BLaER1 treated with 17β-estradiol and CSF1 and Interleukin-3, amounts not matched to agents 10 nM and 100 nM (cell line): Measurements from ENCODE around the gene VARS2.

ENCODE experiments used
- H3K27ac ChIP-seq, 11 experiments: shearing (Covaris generic); formaldehyde crosslinking; 2 replicates each; pipeline ENCODE4 v1.8.1; 2022
- H3K27me3 ChIP-seq, 11 experiments: shearing (Covaris generic); formaldehyde crosslinking; 2 replicates each; pipeline ENCODE4 v1.8.1; 2022
- H3K36me3 ChIP-seq, 11 experiments: shearing (Covaris generic); formaldehyde crosslinking; 2 replicates each; pipeline ENCODE4 v1.8.1; 2022
- H3K4me1 ChIP-seq, 10 experiments: shearing (Covaris generic); formaldehyde crosslinking; 2 replicates each; pipeline ENCODE4 v1.8.1; 2022
- H3K4me2 ChIP-seq, 11 experiments: shearing (Covaris generic); formaldehyde crosslinking; 2 replicates each; pipeline ENCODE4 v1.8.1; 2022
- H3K4me3 ChIP-seq, 10 experiments: shearing (Covaris generic); formaldehyde crosslinking; 2 replicates each; pipeline ENCODE4 v1.8.1; 2022
- H3K9ac ChIP-seq, 11 experiments: shearing (Covaris generic); formaldehyde crosslinking; 2 replicates each; pipeline ENCODE4 v1.8.1; 2022
- H3K9me3 ChIP-seq, 11 experiments: shearing (Covaris generic); formaldehyde crosslinking; replicated peaks in 1 of 11; 2 replicates each; pipeline ENCODE4 v1.8.1; 2022
- H4K20me1 ChIP-seq, 11 experiments: shearing (Covaris generic); formaldehyde crosslinking; 2 replicates each; pipeline ENCODE4 v1.8.1; 2022
- Cebpa-rat ChIP-seq, 11 experiments: shearing (Covaris generic); IDR thresholded peaks; 2 replicates each; pipeline ENCODE4 v1.8.1; 2022

The VARS2 gene

GRCh38 chr6:30887901-30888815, 25.9 kb upstream of the VARS2 start:
- peak overlapping the region in 9 of 11 experiments; percentile 3 to 51 (median 17); a peak in 12 of 22 replicates for H3K4me2 ChIP-seq
- H4K20me1 ChIP-seq, result peaks cover 0 to 32% (median 13%) of the 10 kb centered on the region in 11 experiments; a peak in 9 of 22 replicates
- H3K4me3 ChIP-seq, result no peak overlapping the region
- peak overlapping the region in 1 of 11 experiments; percentile 26; a peak in 2 of 22 replicates for H3K9ac ChIP-seq
- H3K27ac ChIP-seq, result no peak overlapping the region
- no peak for TF ChIP-seq Cebpa-rat (IDR thresholded peaks at IDR 0.05)
- H3K4me1 ChIP-seq, result peaks cover 30 to 69% (median 60%) of the 10 kb centered on the region in 10 experiments
- no peaks in the 10 kb centered on the region for H3K27me3 ChIP-seq
- peaks cover 31 to 47% (median 44%) of the 10 kb centered on the region in 11 experiments; a peak in 20 of 22 replicates for H3K36me3 ChIP-seq
- no peaks in the 10 kb centered on the region for H3K9me3 ChIP-seq

- Histone ChIP-seq H3K4me1 (peaks cover 23 to 61% (median 52%) of the 10 kb centered on the region in 10 experiments), H3K27ac (no peak overlapping the region), H4K20me1 (peaks cover 0 to 32% (median 13%) of the 10 kb centered on the region in 11 experiments; a peak in 9 of 22 replicates), H3K9me3 (no peaks in the 10 kb centered on the region), H3K4me2 (peak overlapping the region in 6 of 11 experiments; percentile 2 to 24 (median 16); a peak in 4 of 22 replicates), H3K4me3 (no peak overlapping the region), H3K27me3 (no peaks in the 10 kb centered on the region), H3K9ac (peak overlapping the region in 1 of 11 experiments; percentile 26; a peak in 1 of 22 replicates), H3K36me3 (peaks cover 36 to 55% (median 51%) of the 10 kb centered on the region in 11 experiments; a peak in 20 of 22 replicates)
- no peak for TF ChIP-seq Cebpa-rat (IDR thresholded peaks at IDR 0.05)
These were observed 25.1 kb upstream of the VARS2 start for GRCh38 chr6:30888816-30889495.

GRCh38 chr6:30889496-30889885, 24.5 kb upstream of the VARS2 start:
- Histone ChIP-seq H3K4me3 (no peak overlapping the region), H3K9ac (no peak overlapping the region), H3K36me3 (peaks cover 36 to 60% (median 56%) of the 10 kb centered on the region in 11 experiments; a peak in 21 of 22 replicates), H3K27me3 (no peaks in the 10 kb centered on the region), H3K27ac (no peak overlapping the region), H3K4me1 (peaks cover 23 to 61% (median 50%) of the 10 kb centered on the region in 10 experiments), H3K4me2 (peak overlapping the region in 3 of 11 experiments; percentile 7 to 31 (median 28); a peak in 2 of 22 replicates), H4K20me1 (peaks cover 0 to 32% (median 13%) of the 10 kb centered on the region in 11 experiments; a peak in 9 of 22 replicates), H3K9me3 (no peaks in the 10 kb centered on the region)
- TF ChIP-seq Cebpa-rat (IDR thresholded peaks at IDR 0.05), result no peak

- peaks cover 0 to 30% (median 12%) of the 10 kb centered on the region in 11 experiments; a peak in 9 of 22 replicates for H4K20me1 ChIP-seq
- no peak for TF ChIP-seq Cebpa-rat (IDR thresholded peaks at IDR 0.05)
- peak overlapping the region in 1 of 11 experiments; percentile 14; a peak in 2 of 22 replicates for H3K9ac ChIP-seq
These were observed 24.0 kb upstream of the VARS2 start for GRCh38 chr6:30889921-30890645.

GRCh38 chr6:30890646-30891449, 23.2 kb upstream of the VARS2 start:
- Histone ChIP-seq H3K9ac (peak overlapping the region in 1 of 11 experiments; percentile 14; a peak in 1 of 22 replicates), H3K4me2 (peak overlapping the region in 4 of 11 experiments; percentile 4 to 31 (median 18); a peak in 4 of 22 replicates), H3K27ac (peak overlapping the region in 2 of 11 experiments; percentile 3 to 25; a peak in 3 of 22 replicates), H3K4me3 (no peak overlapping the region), H3K27me3 (no peaks in the 10 kb centered on the region), H4K20me1 (peaks cover 0 to 26% (median 6%) of the 10 kb centered on the region in 11 experiments; a peak in 9 of 22 replicates), H3K9me3 (no peaks in the 10 kb centered on the region), H3K36me3 (peaks cover 36 to 74% (median 69%) of the 10 kb centered on the region in 11 experiments; a peak in 21 of 22 replicates), H3K4me1 (peaks cover 12 to 56% (median 42%) of the 10 kb centered on the region in 10 experiments)
- no peak for TF ChIP-seq Cebpa-rat (IDR thresholded peaks at IDR 0.05)

More at GRCh38 chr6:30889921-30890645, 24.0 kb upstream of the VARS2 start:
- H3K4me2 ChIP-seq, result peak overlapping the region in 5 of 11 experiments; percentile 4 to 31 (median 7); a peak in 5 of 22 replicates
- H3K4me3 ChIP-seq, result no peak overlapping the region
- no peaks in the 10 kb centered on the region for H3K9me3 ChIP-seq
- H3K36me3 ChIP-seq, result peaks cover 36 to 66% (median 62%) of the 10 kb centered on the region in 11 experiments; a peak in 21 of 22 replicates
- peak overlapping the region in 2 of 11 experiments; percentile 3 to 25; a peak in 3 of 22 replicates for H3K27ac ChIP-seq
- no peaks in the 10 kb centered on the region for H3K27me3 ChIP-seq
- H3K4me1 ChIP-seq, result peaks cover 19 to 57% (median 46%) of the 10 kb centered on the region in 10 experiments

GRCh38 chr6:30891450-30891723, 22.7 kb upstream of the VARS2 start:
- Histone ChIP-seq H3K4me1 (peaks cover 6 to 53% (median 36%) of the 10 kb centered on the region in 10 experiments), H3K27ac (no peak overlapping the region), H3K4me3 (no peak overlapping the region), H3K9ac (no peak overlapping the region), H3K27me3 (no peaks in the 10 kb centered on the region), H4K20me1 (peaks cover 0 to 21% (median 3%) of the 10 kb centered on the region in 11 experiments; a peak in 9 of 22 replicates), H3K9me3 (no peaks in the 10 kb centered on the region), H3K36me3 (peaks cover 40 to 79% (median 74%) of the 10 kb centered on the region in 11 experiments; a peak in 21 of 22 replicates), H3K4me2 (no peak overlapping the region)
- no peak for TF ChIP-seq Cebpa-rat (IDR thresholded peaks at IDR 0.05)

- Histone ChIP-seq H3K27me3 (no peaks in the 10 kb centered on the region), H3K9ac (no peak overlapping the region), H4K20me1 (peaks cover 0 to 15% (median 0%) of the 10 kb centered on the region in 11 experiments; a peak in 7 of 22 replicates), H3K27ac (no peak overlapping the region), H3K4me3 (no peak overlapping the region), H3K9me3 (no peaks in the 10 kb centered on the region), H3K4me2 (no peak overlapping the region), H3K4me1 (peaks cover under 1 to 47% (median 31%) of the 10 kb centered on the region in 10 experiments; a peak in 19 of 20 replicates), H3K36me3 (peaks cover 45 to 85% (median 80%) of the 10 kb centered on the region in 11 experiments; a peak in 21 of 22 replicates)
- TF ChIP-seq Cebpa-rat (IDR thresholded peaks at IDR 0.05), result no peak
These were observed 22.1 kb upstream of the VARS2 start for GRCh38 chr6:30891816-30892538.
